ENCODE measurements around the gene CCDC88B.
"Not testable (repeated sequence)": the region's sequence is repeated elsewhere in the genome, so short reads cannot be mapped to it uniquely, and the experiment has no call there.

The CCDC88B gene

DNA sequence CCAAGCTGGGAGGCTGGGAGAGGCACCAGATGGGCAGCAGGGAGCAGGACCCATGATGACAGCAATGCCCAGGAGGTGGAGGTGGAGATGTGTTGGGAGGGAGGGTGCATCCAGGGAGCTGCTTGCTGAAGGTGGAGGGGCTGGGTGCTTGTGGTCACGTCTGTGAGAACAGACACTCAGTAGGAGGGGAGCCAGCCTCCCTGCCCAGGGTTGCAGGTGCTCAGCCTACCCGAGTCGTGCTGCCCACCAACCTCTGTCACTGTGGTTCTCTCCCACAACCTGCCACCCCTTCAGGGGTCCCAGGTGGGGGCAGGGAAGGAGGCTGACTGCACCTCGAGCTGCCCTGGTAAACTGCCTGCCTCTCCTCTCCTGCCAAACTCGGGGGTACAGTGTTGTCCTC lies 16.6 kb upstream of the CCDC88B start:
- no peak for DNase-seq
- no peak for ATAC-seq

DNA sequence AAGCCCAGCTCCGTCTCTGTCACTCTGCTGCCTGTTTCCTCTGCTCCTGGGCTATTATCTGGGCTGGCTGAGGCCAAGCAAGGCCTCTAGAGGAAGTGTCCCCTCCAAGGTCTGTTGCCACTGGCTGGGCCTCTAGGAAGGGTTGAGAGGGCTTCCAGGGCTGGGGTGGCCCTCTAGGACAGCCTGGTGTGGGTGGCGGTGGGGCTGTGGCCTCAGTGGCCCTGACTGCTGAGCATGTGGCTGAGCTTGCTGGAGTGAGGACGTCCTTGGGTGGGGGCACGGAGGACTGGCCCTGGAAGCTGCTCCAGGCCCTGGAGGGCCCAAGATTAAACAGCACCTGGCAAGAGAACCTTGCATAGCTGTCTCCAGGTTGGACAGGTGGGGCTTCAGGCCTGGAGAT lies 16.0 kb upstream of the CCDC88B start:
- DNase-seq, ATAC-seq: not testable (repeated sequence)

DNA sequence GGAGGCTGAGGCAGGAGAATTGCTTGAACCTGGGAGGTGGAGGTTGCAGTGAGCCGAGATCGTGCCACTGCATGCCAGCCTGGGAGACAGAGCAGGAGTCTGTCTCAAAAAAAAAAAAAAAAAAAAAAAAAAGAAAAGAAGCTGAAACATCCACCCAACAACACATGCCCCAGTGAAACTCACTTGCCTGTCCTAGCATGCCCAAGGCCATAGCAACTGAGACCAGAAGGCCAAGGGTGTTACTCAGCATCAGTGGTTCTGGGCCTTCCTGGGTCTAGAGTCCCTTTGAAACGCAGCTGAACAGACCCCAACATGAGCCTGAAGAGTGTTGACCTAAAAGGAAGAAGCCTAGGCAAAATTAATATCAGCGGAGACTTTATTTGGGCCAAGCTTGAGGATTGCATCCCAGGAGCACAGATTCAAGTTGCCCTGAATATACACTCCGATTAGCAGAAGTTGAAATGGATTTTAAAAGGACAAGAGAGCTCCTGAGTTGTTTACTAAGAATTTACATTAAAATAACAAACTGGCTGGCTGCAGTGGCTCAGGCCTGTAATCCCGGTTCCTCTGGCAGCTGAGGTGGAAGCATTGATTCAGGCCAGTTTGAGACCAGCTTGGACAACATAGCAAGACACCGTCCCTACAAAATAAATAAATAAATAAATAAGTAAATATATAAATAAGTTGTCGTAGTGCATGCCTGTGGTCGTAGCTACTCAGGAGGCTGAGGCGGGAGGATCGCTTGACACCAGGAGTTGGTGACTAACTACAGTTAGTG lies 15.1 kb upstream of the CCDC88B start:
- ATAC-seq (no peak), DNase-seq (no peak)

DNA sequence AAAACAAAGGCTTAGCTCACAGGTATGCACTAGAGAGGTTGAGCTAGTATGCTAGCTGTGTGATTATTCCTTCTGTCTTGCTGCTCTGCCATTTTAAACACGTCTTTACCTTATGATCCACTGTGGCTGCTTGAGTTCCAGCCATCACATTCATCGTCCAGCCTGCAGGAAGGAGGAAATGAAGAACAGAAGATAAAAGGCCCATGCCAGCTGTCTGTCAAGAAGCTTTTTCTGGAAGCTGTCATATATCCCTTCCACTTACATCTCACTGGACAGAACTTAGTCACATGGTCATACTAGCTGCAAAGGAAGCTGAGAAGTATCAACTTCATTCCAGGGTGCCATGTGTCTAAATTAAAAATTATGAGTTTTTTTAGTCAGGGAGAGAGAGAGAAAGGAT lies 12.6 kb upstream of the CCDC88B start:
- no peak for DNase-seq
- no peak for ATAC-seq

DNA sequence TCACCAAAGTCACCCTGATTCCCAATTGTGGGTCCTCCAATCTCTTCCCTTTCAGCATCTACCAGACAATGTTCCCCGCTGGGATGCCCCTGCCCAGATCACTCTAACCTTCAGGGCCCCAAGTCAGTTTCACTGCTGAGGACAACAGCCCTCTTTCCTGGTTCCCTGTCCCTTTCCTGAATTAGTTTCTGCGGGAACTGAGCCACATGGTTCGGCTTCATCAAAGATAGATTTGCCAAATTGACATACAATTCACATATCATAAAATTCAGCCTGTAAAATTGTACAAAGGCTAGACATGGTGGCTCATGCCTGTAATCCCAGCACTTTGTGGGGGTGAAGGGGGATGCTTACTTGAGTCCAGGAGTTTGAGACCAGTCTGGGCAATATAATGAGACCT lies 12.0 kb upstream of the CCDC88B start:
- ATAC-seq: no peak
- DNase-seq: no peak

DNA sequence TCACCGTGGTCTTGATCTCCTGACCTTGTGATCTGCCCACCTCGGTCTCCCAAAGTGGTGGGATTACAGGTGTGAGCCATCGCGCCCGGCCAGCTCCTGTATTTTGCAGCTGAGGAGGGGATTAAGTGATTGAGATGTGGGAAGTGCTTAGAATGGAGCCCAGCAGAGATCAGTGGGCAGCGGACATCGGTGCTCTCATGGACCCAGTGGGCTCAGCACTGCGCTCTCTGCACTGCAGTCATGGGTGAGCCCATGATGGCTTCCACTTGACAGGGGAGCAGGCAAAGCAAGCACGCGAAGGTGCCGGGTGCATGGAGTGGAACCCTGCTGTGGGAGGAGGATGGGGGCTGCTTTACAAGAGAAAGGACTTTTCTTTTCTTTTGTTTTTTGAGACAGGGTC lies 9.1 kb upstream of the CCDC88B start:
- DNase-seq (no peak), ATAC-seq (no peak)

DNA sequence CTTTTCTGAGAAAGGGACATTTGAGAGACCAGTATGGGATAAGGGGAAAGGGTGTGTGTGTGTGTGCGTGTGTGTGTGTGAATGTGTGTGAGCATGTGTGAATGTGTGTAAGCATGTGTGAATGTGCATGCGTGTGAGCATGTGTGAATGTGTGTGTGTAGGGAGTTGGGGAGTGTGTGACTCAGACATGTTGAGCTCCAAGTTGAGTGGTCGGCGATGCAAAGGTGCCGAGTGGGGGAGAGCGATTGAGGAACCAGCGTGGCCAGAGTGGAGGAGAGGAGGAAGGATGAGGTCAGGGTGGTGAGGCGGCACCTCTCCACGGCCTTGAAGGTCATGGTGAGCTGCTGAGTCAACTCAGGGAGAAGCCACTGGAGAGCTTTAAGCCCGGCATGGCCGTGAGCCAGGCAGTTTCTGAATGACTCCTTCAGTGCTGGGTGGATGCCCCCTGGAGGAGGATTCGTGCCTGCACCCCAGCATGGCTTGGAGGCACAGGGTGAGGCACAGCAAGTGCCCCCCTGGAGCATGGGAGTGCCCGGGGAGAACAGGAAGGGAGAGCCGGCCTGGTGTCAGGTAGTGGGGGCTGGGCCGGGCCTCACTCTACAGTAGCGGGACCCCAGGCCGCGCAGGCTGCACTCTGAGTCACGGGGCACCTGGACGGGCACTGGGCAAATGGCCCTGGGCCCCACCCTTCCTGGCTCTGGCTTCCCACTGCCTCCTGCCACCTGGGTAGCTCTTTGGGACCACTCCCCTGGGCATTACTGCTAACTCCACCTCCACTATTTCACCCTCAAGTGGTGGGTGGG lies 8.2 kb upstream of the CCDC88B start:
- ATAC-seq: peak; percentile 82
- DNase-seq: peak; percentile 90

DNA sequence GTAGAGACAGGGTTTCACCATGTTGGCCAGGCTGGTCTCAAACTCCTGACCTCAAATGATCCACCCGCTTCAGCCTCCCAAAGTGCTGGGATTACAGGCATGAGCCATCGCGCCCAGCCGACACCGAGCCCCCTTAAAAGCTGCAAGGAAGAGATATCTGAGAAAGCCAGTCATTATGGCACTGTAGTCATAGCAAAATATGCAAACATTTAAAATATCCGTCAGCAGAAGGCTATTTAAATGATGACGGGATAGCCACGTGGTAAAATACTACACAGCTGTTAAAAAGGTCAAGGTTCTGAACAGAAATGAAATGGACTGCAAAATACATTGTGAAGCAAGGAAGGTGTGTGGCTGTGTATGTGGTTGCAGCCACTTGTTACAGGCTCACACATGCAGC lies 6.4 kb upstream of the CCDC88B start:
- DNase-seq (no peak), ATAC-seq (no peak)

DNA sequence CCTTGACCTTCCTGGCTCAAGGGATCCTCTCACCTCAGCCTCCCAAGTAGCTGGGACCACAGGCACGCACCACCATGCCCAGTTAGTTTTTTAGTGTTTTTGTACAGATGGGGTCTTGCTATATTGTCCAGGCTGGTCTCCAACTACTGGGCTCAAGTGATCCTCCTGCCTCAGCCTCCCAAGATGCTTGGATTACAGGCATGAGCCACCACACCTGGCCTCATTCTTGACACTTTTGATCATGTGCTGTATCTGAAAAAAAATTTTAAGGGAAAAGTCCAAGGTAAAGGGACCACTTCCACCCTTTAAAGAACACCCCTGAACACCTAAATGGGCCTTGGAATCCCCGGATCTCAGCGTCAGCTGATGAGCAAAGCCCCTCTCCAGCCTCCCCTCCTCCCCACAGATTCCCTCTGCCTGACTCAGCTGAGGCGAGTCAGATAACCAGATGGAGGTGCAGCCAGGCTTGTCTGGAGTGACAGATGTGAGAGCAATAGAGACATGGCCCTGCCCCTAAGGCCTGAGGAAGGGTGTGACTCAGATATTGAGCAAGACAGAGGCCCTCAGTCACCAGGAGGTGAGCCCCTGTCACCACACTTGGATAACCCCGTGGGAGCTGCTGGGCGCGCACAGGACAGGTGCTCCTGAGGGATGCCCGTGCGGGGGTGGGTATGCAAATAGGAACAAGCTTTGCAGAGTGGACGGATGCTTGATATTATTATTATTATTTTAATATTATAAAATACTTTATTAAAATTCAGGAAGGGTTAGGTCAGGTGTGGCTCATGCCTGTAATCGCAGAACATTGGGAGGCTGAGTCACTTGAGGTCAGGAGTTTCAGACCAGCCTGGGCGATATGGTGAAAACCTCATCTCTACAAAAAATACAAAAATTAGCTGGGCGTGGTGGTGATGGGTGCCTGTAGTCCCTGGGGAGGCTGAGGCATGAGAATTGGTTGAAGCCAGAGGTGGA lies 5.0 kb upstream of the CCDC88B start:
- peak; percentile 62 for DNase-seq
- ATAC-seq: peak; percentile 80

DNA sequence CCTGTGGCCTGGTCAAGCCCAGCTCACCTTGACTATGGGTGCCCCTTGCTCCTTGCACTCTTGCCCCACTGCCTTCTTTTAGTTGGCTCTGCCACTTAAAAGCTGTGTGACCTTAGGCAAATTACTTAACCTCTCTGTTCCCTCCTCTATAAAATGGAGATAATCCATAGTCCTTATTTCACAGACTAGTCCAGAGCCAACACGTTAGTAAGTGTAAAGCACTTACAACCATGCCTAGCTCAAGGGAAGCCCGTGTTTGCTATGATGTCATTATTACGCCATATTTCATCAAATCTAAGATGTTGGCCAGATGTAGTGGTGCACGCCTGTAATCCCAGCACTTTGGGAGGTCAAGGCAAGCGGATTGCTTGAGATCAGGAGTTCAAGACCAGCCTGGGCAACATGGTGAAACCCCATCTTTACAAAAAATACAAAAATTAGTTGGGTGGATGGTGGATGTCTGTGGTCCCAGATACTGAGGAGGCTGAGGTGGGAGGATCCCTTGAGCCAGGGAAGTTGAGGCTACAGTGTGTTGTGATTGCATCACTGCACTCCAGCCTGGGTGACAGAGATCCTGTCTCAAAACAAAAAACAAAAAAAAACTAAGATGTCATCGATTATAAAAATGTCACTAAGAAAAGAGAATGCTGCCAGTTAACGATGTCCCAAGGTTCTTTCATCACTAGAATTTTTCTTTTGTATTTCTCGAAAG lies 2.3 kb upstream of the CCDC88B start:
- DNase-seq (no peak), ATAC-seq (no peak)

DNA sequence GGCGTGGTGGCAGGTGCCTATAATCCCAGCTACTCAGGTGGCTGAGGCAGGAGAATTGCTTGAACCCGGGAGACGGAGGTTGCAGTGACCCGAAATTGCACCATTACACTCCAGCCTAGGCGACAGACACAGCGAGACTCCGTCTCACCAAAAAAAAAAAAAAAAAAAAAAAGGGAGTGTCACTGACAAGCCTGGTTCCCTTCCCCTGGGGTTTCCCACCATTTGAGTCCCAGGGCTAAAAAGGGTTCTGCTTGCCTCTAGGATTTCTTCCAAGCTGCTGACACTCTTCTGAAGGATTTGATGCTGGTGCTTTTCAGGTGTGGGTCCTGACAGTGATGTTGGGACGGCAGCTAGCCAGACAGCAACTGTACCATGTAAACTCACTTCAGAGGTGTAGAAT lies 1.3 kb upstream of the CCDC88B start:
- no peak for ATAC-seq

DNA sequence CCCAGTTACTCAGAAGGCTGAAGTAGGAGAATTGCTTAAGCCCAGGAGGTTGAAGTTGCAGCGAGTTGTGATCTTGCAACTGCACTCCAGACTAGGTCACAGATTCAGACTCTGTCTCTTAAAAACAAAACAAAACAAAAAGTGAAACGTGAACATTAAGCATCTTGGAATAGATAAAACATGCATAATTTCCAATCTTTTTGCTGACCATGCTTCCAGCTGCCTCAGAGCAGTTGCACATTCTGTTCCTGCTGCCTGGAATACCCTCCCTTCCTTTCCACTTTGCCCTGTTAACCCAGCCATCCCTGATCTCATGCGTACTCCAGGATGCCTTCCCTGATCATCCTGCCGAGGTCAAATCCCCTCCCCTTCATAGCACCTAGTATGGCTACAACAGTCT lies 718 bp upstream of the CCDC88B start:
- DNase-seq (no peak), ATAC-seq (no peak)

More for the DNA sequence above, 1.3 kb upstream of the CCDC88B start:
- no peak for DNase-seq

DNA sequence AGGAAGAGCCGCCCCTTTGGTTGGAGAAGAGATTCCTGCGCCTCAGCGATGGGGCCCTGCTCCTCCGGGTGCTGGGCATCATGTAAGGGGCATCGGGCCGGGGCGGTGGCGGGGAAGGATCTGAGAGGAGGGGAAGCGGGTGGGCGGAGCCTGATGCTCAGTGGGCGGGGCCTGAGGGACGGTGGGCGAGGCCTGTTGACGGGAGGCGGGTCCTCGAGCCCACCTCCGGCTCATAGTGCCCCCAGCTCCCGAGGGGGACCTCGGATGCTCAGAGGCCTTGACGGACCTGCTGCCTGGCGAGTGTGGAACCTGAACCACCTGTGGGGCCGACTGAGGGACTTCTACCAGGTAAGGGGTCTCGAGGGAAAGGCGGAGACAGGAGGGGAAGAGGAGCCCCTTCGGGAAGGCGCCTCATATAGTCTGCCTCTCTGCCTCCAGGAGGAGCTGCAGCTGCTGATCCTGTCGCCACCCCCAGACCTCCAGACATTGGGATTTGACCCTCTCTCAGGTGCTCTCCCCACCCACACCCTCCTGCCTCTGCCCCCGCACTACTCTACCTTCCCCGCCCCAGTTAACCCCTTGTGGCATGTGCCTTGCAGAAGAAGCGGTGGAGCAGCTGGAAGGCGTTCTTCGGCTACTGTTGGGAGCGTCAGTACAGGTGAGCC lies 799 bp downstream of the CCDC88B start:
- peak; percentile 93 for DNase-seq
- peak; percentile 53 for ATAC-seq

DNA sequence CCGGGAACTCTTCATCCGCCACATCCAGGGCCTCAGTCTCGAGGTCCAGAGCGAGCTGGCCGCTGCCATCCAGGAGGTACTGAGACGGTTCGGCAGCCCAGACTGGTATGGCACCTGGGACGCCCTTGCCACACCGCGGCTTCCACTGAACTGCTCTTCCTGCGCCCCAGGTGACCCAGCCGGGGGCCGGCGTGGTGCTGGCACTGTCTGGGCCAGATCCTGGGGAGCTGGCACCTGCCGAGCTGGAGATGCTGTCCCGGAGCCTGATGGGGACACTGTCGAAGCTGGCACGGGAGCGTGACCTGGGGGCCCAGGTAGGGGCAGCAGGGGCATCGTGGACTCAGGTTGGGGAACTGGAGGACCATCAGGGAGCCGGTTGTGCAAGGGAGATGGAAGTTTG lies 1.4 kb downstream of the CCDC88B start:
- ATAC-seq (no peak), DNase-seq (no peak)

DNA sequence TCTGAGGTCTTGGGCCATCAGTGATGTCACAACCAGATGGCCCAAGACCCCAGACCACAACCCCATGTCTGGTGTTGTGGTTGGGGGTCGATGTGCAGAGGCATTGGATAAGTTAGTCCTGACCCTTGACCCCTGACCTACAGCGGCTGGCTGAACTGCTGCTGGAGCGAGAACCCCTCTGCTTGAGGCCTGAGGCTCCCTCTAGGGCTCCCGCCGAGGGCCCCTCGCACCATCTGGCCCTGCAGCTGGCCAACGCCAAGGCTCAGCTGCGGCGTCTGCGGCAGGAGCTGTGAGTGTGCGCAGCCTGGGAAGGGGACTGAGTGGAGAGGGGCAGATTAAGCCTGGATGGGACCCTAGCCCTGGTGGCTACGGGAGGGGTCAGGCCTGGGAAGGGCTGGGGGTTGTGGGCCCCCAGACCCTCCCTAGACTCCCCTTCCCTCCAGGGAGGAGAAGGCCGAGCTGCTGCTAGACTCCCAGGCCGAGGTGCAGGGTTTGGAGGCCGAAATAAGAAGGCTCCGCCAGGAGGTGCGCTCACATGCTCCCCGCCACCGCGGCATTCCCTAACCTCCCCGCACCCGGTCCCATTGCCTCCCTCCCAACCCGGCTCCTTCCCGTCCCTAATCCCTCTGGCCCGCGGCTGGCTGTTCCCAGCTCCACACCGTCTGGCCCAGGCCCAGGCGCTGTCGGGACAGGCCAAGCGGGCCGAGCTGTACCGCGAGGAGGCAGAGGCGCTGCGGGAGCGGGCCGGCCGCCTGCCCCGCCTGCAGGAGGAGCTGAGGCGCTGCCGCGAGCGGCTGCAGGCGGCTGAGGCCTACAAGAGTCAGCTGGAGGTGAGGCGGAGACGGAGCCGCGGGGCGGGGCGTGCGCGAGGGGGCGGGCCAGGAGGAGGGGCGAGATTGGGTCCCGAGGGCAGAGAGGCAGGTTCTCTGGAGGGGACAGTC lies 2.1 kb downstream of the CCDC88B start:
- ATAC-seq: peak; percentile 73

DNA sequence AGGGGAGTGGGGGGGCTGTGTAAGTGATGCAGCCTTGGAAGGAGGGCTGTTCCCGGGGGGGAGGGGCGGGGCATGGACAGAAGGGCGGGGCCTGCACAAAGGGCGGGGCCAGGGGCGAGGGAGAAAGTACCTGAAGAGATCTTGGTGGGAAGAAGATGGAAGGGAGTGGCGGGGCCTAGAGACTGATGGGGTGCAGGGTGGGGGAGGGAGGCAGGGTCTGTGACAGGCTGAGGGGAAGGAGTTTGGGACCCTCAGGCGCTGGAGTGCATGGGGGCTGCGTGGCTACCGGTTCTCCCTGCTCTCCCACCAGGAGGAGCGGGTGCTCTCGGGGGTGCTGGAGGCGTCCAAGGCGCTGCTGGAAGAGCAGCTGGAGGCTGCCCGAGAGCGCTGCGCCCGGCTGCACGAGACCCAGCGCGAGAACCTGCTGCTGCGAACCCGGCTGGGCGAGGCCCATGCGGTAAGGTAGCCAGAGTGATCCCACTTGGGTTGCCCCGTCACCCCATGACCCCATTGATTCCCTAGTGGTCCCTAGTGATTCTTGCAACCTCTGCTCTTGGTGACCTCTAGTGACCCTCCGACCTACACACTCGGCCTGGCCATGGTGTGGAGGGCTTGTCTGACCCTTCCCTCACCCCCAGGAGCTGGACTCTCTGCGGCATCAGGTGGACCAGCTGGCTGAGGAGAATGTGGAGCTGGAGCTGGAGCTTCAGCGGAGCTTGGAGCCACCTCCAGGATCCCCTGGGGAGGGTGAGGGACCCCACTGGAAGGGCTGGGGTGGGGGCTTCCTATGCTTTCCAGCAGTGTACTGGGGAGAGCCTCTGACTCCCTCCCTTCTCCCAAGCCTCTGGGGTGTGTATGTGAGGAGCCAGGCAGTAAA lies 3.1 kb downstream of the CCDC88B start:
- DNase-seq: no peak
- ATAC-seq: no peak

More for the DNA sequence above, 2.1 kb downstream of the CCDC88B start:
- peak; percentile 92 for DNase-seq

DNA sequence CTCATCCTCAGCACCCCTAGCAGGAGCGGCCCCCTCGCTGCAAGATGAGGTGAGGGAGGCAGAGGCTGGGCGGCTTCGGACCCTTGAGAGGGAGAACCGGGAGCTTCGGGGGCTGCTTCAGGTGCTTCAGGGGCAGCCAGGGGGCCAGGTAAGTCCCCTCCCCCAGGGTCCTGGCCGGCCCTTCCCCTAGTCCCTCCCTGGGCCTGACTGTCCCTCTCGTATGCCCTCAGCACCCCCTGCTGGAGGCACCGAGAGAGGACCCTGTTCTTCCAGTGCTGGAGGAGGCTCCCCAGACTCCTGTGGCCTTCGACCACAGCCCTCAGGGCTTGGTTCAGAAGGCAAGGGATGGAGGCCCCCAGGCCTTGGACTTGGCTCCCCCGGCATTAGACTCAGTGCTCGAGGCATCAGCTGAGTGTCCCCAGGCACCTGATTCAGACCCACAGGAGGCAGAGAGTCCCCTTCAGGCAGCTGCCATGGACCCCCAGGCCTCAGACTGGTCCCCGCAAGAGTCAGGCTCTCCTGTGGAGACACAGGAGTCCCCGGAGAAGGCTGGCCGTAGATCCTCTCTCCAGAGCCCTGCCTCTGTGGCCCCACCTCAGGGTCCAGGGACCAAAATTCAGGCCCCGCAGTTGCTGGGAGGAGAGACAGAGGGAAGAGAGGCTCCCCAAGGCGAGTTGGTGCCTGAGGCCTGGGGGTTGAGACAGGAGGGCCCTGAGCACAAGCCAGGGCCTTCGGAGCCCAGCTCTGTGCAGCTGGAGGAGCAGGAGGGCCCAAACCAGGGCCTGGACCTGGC lies 4.0 kb downstream of the CCDC88B start:
- DNase-seq (peak; percentile 31), ATAC-seq (no peak)

DNA sequence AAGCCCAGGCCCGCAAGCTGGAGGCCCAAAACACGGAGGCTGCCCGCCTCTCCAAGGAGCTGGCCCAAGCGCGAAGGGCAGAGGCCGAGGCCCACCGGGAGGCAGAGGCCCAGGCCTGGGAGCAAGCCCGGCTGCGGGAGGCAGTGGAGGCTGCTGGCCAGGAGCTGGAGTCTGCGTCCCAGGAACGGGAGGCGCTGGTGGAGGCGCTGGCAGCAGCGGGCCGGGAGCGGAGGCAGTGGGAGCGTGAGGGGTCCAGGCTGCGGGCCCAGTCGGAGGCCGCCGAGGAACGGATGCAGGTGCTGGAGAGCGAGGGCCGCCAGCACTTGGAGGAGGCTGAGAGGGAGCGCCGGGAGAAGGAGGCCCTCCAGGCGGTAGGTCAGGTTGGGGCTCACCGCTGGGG lies 4.8 kb downstream of the CCDC88B start:
- DNase-seq (no peak), ATAC-seq (no peak)
